HuH-7 (cell line): Measurements from ENCODE around the gene NKAPL.

Source experiments
- DNase-seq: peaks from one replicate; pipeline ENCODE4 v3.0.0; 2011; ENCODE audit warnings: low spot score

The NKAPL gene

DNA sequence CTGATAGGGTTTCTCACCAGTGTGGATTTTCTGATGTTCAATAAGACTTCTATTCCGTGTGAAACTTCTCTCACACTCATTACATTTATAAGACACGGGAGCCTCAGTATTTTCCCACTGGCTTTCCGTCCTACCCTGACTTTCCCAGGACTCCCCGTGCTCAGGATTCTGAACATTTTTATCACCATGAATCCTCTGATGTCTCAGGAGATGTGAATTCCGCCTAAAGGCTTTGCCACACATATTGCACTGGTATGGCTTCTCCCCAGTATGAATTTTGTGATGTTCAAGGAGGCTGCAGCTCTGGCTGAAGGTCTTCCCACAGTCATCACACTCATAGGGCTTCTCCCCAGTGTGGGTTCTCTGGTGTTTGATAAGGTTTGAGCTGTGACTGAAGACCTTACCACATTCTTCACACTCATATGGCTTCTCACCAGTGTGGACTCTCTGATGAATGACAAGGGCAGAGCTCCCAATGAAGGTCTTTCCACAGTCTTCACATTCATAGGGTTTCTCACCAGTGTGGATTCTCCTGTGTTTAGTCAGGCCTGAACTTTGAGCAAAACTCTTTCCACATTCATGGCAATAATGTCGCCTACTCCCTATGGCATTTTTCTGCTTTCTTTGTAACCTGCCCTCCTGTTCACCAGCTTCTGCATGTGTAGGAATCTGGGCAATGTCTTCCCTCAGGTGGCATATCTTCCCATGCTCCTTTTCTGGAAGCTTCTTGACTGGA is 13.7 kb upstream of the NKAPL start:
- DNase-seq, result no peak

DNA sequence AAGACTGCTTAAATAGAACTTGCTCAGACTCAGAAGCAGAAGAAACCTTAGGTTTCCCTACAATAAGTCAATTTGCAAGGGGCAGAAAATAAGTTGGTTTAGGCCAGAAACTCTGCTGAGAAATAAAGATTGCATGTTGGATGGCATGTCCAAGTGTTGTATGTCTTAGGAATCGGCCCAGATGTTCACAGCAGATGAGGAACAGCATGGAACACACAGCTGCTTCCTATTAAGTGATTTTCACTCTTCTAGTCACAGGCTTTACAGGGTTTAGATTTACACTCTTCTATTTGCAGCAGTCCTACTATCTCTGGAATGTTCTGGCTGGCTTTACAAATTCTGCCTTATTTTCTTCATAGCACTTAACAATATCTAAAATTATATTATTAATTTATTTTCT is 10.2 kb upstream of the NKAPL start:
- no peak for DNase-seq

DNA sequence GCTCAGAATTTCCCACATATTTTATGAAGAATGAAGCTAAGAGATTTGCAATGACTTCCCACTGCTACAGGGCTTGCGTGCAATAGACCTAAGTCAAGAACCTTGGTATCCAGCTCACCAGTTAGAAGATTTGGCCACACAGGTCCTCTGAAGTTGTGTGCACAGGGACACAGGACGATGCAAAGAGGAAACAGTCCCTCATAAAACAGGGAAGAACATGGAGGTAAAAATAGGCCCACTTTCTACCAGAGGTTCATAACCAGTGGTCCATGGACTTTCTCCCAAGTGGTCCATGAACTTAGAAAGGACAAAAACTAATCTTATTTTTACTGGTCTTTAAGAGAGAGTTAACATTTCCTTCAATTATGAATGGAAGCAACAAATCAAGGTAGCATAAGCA is 8.3 kb upstream of the NKAPL start:
- DNase-seq, result no peak

DNA sequence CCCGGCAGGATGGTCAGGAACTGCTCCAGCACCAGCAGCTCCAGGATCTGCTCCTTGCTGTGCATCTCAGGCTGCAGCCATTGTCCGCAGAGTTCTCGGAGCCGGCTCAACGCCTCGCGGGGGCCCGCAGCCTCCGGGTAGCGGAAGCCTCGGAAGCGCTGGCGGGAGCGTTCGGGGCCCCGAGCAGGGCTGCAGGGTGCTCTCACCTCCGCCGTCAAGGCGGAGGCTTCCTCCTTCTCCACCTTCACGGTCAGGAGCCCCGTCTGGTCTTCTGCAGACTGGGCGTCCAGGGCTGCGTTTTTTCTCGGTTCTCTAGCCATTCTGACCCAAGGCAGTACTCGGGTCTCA is 7.5 kb upstream of the NKAPL start:
- DNase-seq, result no peak

DNA sequence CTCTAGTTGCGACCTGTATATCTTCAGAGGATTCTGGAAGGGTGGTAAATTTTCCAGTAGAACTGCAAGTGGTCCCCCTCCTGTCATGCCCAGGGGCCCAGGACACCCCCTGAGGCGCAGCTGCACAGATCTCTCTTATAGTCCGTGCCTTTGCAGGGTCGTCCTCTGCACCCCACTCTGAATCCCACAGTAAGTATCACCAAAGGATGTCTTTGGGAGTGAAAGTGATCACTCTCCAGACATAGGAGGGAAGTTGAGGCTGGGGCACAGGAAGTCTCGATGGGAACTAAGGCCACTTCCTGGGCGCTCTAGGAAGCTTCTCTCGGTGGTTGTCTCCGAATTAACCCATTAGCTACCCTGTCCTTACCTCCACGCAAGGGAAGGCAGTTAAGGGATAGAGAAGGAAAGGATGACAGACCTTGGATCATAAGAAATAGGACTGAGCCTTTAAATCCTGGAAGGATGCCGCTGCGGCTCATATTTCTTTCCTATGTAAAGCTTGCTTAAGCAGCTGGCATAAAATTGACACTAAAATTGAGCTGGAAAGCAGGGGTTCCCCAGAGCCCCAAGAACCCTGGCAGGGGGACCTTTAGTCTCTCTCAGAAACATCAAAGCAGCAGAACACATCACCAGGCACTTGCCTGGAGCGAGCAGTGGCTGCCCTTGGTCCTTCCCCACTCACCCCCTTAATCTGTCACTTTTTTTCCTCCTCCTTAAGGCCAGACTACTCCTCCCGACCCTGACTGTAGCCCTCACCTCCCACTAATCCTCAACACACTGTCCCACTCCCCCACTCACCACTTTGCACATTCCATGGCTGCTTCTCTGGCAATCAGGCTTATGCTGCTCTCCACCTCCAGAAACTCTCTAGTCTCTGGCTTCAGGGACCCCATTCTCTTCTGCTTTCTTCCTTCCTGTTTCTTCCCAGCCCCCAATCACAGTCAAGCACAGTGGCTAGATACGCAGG is 6.8 kb upstream of the NKAPL start, which contains the start of gene ZKSCAN4:
ZKSCAN4 (minus strand) TSS at position 261 of the 967 bp plus-strand sequence. CDS start 289 bp downstream, outside the sequence.
- DNase-seq, result peak; percentile 78

DNA sequence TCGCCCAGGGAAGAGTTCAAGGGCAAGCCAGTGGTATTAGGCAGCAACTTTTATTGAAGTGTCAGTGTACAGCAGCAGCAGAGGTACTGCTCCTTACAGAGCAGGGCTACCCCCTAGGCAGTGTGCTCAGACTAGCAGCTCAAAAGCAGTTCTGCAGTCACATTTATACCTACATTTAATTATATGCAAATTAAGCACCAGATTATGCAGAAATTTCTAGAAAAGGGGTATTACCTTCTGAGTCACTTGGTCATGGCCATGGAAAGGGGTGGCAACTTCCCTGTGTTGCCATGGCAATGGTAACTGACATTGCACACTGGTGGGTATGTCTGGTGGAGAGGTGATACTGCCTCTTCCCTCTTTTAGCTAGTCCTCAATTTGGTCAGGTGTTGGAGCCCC is 5.0 kb upstream of the NKAPL start:
- no peak for DNase-seq

DNA sequence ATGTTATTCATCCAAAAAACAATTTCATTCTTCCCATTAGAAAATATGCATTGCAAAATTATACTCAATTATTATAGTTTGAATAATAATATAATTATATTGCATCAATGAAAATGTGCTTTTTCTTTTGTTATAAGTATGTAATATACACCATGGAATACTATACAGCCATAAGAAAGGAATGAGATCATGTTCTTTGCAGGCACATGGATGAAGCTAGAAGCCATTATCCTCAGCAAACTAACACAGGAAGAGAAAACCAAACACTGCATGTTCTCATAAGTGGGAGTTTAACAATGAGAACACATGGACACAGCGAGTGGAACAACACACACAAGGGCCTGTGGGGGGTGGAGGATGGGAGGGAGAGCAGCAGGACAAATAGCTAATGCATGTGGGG is 2.1 kb upstream of the NKAPL start:
- DNase-seq, result no peak

DNA sequence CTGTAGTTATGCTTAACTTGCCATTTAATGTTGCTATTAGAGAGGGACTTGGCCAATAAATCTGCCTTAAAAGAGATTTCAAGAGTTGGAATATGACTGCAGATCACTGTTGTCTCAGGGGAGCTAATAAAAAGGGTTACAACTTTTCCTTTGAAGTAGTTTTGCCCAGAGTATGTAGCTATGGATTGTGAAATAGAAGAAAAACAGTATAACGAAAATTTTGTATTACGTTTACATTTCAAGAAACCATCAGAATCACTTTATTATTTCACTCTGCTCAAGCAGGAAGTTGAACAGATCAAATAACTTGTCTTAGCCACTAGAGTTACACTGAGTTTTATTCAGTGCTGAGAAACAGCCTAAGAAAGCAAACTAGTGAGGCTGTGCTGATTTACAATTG is 4.8 kb downstream of the NKAPL start:
- no peak for DNase-seq

DNA sequence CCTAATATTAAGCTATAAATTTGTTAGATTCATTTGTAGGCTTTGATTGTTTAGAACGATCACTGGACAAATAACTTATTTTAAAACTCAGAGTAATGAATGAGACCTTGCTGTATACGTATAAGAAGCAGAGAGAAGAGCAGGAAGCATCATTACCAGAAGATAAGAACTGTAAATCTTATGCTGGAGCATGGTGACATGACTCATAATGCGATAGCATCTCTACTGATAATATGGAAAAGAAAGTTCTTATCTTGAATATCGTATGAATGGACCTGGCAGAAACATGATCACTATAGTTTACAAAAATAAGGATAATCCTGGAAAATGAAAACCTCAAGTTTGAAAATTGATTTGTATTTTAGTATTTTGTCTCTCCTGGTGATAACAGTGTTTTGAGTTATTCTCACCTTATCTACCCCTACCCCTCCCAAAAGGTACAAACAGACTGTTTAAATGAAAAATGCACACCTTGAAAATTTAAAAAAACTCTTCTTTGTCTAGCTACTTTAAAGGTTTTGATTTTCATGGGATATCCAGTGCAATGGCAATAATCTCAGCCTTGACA is 5.8 kb downstream of the NKAPL start:
- DNase-seq, result no peak

DNA sequence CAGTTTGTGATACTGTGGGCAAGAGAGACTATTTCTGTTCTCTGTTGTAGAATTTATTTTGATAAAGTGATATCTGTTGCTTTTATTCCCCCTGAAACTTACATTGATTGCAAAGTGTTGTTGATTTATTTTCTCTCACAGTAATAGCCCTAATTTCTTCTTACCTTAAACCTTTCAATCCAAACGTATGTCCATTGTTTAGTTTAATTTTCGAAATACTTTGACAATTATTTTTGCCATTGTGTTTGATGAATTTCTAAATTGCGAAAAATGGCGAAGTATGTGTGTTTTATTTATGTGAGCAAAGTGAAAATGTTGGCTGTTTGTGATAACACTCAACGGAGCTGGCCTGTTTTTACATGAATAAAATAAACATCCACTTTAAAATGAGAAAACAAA is 7.5 kb downstream of the NKAPL start:
- no peak for DNase-seq

DNA sequence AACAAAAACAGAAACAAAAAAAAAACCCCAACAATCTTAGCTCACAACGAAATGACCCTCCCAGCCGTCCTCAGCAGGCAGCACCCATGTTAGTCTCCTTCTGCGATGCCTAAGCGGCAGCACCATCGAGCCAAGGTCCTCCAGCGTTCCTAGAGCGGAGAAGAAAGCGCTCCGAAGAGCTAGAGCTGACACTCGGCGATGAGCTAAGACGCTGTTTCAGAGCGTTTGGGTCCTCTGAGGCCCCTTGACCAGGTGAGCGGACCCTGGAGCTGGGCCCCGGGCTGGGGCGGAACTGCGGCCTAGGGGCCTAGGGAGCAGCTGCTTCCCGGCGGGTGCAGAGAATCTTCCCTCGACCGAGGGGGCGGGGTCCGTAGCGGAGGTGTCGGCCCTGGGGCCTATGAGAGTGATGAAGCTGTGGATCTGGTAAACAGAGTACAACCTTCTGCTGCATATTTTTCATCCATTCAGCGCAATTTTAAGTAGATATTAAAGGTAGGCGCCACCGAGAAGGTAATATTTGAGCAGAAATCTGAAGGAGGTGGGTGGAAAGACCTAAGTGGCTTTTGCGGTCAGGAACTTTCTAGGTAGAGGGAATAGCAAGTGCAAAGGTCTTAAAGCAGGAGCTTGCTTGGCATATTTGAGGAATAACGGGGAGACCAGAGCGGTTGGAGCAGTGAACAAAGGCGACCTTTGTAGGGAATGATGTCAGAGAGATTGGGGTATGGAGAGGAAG is 8.0 kb downstream of the NKAPL start, which contains the start of gene ZSCAN26:
ZSCAN26 (plus strand) TSS at position 182 of the 733 bp plus-strand sequence. CDS start 4,777 bp downstream, outside the sequence.
- peak; percentile 68 for DNase-seq

DNA sequence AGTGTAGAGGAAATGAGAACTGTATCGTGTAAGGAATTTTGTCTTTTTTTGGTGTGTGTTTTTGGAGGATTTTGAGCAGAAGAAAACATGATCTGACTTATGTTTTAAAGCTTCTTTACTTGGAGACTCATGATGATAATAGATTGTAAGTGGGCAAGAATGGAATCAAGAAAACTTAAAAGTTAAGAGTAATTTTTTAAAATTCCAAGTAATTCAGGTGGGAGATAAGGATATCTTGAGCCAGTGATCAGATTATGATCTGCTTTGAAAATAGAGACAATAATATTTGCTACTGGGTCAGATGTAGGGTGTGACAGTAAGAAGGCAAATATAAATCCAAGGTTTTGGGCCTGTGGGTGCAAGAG is 8.6 kb downstream of the NKAPL start:
- no peak for DNase-seq

DNA sequence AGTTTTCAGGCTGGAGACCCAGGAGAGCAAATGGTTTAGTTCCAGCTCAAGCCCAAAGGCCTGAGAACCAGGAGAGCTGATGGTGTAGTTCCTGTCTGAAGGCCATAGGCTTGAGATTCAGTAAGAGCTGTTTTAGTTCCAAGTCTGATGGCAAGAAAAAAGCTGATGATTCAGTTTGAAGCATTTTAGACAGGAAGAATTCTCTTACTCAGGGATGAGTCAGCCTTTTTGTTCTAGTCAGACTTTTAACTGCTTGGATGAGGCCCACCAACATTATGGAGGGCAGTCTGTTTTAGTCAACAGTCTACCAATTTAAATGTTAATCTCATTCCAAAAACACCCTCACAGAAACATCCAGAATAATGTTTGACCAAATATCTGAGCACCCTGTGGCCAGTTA is 10.4 kb downstream of the NKAPL start:
- no peak for DNase-seq

DNA sequence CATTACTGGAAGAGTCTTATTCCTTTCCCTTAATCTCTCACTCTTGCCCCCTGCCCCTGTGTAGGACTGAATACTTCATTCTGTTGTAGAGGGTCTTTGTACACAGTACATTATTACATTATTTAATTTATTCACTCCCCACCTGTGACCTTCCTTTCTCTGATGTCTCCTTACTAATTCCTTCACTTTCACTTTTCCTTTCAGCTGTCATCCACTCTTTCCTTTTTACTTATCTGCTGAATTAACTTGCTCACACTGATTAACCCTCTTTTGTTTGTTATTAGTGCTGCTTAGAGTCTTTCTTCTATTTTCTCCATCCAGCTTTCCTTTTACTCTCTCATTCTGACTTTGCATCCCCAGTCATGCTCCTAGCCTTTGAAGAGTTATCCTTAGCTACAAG is 15.8 kb downstream of the NKAPL start:
- no peak for DNase-seq

DNA sequence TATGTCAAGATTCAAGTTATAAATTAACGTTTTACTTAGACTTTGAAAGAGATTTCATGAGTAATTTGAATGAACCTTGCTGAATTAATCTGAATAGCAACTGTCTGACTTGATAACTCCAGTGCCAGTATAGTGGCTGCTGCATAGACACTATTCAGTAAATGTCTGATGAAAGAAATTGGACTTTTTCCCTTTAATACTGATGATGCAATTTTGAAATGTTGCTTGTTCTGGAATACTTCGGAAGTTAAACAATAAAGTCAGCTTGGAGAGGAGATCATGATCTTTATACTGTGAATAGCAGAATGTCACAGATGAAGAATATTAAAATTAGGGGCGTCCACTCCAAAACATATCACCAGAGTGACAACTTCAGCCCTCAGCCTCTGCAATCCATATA is 18.6 kb downstream of the NKAPL start:
- DNase-seq, result no peak

DNA sequence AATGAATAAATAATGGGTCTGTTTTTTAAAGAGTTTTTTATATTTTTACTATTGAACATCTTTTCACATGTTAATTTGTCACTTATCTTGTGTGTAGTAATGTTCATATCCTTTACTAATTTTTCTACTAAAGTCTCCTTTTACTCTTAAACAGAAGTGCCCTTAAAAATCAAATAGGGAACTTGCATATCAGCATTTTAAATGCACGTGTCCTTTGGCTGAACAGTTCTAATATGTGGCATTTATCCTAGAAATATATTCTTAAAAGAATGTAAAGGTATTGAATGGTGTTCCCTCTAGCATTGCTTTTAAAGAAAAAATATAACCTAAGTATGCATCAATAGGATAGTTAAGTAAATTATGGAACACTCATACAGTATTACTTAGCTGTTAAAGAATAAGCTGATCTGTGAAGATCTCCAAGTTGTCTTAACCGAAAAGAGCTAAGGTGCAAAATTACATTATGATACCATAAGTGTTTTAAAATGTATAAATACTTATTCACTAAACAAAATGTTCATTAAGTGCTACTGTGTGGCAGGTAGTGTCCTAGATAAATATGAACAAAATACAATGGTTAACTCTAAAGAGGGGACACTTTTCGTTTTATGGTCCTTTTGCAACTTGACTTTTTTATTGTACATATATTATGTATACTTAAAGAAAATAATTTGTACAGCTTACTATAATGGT is 21.6 kb downstream of the NKAPL start:
- DNase-seq, result no peak

DNA sequence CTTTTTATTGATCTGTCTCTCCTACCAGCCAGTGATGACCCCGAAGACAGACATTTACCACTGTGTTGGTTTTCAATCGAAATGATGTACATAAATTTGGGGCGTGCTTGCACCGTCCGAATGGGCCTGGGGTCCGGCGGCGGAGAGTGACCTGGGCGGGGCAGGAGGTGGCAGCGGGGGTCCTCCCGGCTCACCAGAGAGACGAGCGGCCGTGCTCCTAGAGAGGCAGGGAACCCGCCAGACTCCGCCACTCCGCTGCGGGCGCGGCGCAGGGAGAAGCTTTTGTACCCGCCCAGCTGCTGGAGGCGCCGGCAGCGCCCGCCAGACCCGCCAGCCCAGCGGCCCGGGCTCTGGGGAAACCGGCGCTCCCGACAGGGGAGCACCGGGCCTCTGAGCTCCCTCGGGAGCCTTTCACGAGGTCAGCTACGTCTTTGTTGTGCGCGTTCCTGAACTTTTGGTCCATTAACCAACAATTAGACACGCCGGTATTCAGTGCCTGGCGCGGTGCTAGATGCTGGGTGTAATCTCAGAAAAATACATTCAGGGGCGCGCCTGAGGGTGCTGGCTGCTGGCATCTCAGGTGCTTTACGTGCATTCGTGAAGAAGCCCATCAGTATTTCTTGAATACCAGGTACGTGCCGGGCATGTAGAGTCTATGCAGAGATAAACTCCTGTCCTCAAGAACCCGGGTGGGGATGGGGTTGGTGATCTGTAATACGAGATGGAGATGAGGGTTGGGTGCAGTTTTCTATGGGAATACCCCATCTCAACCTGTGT is 22.4 kb downstream of the NKAPL start, which contains the start of gene PGBD1:
PGBD1 (plus strand) TSS at position 285 of the 777 bp plus-strand sequence. CDS start 2,242 bp downstream, outside the sequence.
- DNase-seq, result peak; percentile 66

DNA sequence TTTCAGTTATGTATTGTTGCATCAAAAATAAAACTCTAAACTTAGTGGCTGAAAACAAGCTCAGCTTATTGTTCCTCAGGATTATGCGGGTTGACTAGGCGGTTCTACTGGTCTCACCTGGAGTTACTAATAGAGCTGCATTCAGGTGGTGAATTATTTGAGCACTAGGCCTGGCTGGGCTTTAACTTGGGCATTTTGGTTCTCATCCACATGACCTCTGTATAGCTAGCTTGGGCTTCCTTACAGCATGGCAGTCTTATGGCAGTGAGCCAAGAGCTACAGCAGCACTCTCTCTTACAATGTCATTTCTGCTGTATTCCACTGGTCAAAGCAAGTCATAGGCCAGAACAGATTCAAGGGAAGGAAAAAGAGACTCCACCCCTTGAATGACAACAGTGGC is 23.8 kb downstream of the NKAPL start:
- no peak for DNase-seq

DNA sequence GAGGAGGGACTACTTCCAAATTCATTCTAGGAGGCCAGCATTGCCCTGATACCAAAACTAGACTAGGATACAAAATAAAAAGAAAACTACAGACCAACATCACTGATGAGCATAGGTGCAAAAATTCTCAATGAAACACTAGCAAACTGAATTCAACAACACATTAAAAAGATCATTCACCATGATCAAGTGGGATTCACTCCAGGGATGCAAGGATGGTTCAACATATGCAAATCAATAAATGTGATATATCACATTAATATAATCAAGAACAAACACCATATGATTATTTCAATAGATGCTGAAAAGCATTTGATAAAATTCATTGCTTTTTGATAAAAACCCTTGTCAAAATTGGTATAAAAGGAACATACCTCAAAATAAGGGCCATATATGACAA is 32.5 kb downstream of the NKAPL start:
- DNase-seq, result no peak

DNA sequence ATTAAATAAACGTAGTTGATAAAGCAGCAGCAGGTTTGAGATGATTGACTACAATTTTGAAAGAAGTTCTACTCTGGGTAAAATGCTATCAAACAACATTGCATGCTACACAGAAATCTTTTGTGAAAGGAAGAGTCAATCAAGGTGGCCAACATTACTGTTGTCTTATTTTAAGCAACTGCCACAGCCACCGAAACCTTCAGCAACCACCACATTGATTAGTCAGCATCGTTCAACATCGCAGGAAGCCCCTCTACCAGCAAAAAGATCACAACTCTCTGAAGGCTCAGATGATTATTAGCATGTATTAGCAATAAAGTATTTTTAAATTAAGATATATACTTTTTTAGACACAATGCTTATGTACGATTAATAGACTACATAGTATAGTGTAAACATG is 36.2 kb downstream of the NKAPL start:
- DNase-seq, result no peak
